ENCODE results near the gene CCDC194.

CCDC194 gene

DNA sequence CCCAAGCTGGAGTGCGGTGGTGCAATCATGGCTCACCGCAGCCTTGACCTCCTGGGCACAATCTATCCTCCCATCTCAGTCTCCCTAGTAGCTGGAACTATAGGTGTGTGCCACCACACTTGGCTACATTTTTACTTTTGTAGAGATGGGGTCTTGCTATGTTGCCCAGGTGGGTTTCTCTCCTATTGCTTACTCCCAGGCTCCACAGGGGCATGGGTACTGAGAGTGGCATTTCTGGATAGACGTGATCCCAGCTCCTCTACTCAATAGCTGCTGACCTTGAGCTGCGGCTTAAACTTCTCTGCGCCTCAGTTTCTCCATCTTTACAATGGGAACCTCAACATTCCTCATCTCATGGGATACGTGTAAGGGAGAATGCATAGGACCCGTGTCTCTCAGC lies 37.4 kb upstream of the CCDC194 start:
- ChIA-PET CTCF (interaction anchor here (0.7 kb wide), 1 partner anchor 36 kb away, joined by 3 read pairs; no protein-coding TSS in a partner anchor), POLR2A (no interaction called here)
- H3K27ac ChIP-seq (ENCODE audit: extremely low read depth, low read depth, low read length): no peak overlapping the region
- no peak overlapping the region for H3K4me3 ChIP-seq (ENCODE audit: low read depth, low read length)
- peaks cover 0 to 7% of the 10 kb centered on the region in 2 experiments; a peak in 2 of 3 replicates for H3K36me3 ChIP-seq (ENCODE audit: control insufficient read depth in 2 of 2, insufficient read depth in 1 of 2, low read length in 2 of 2)
- no peaks in the 10 kb centered on the region for H3K4me1 ChIP-seq (ENCODE audit: control insufficient read depth, insufficient read depth, low read length)
- TF ChIP-seq BCL11B (tag by site-specific recombination; IDR thresholded peaks at IDR 0.05; ENCODE audit: low read depth) (no peak), ZNF121 (tag by site-specific recombination; IDR thresholded peaks at IDR 0.05) (peak; percentile 89), RBAK (tag by site-specific recombination; IDR thresholded peaks at IDR 0.05) (no peak), ZIC2 (tag by site-specific recombination; IDR thresholded peaks at IDR 0.05) (no peak), ZNF510 (tag by site-specific recombination; IDR thresholded peaks at IDR 0.05; ENCODE audit: insufficient replicate concordance) (no peak), ZNF785 (tag by site-specific recombination; IDR thresholded peaks at IDR 0.05) (no peak), ZNF561 (tag by site-specific recombination; IDR thresholded peaks at IDR 0.05; ENCODE audit: borderline replicate concordance) (no peak)
- TF ChIP-seq, protein P1, sequence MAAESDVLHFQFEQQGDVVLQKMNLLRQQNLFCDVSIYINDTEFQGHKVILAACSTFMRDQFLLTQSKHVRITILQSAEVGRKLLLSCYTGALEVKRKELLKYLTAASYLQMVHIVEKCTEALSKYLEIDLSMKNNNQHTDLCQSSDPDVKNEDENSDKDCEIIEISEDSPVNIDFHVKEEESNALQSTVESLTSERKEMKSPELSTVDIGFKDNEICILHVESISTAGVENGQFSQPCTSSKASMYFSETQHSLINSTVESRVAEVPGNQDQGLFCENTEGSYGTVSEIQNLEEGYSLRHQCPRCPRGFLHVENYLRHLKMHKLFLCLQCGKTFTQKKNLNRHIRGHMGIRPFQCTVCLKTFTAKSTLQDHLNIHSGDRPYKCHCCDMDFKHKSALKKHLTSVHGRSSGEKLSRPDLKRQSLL (tag by site-specific recombination; IDR thresholded peaks at IDR 0.05): no peak
- no peaks in the 10 kb centered on the region for H3K9me3 ChIP-seq (ENCODE audit: control insufficient read depth, insufficient read depth, low read depth, low read length)

DNA sequence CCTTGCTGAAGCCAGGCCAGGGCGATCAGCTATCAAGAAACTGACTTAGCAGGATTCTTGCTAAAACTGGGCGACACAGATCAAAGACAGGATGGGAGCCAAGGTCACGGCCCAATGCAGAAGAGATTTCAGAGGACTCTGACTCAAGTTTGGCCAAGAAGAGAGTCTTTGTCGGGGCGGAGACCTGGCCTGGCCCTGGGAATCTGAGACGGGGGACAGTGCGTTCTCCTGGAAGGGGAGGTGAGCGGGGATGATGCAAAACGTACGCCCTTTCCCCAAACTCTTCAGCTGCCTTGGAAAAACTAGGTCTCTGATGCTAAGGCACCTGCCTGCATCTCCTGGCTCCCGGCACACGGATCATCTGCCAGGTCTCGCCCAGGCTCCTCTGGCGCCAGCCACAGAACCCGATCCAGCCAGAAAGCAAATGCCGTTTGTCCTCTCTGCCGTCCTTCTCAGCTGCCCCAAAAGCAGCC lies 35.7 kb upstream of the CCDC194 start:
- no peaks in the 10 kb centered on the region for H3K9me3 ChIP-seq (ENCODE audit: control insufficient read depth, insufficient read depth, low read depth, low read length)
- H3K4me1 ChIP-seq (ENCODE audit: control insufficient read depth, insufficient read depth, low read length): 0 out of 2 replicates have a peak, but pooled peaks cover 2% of the 10 kb centered on the region
- no peak overlapping the region for H3K4me3 ChIP-seq (ENCODE audit: low read depth, low read length)
- H3K36me3 ChIP-seq (ENCODE audit: control insufficient read depth in 2 of 2, insufficient read depth in 1 of 2, low read length in 2 of 2): no peaks in the 10 kb centered on the region; a peak in 1 of 3 replicates
- ChIA-PET POLR2A (interaction anchor here (0.9 to 1.6 kb wide), 2 partner anchors 10 to 176 kb away, joined by 5 to 9 read pairs; partner anchors contain the start of gene MVB12A), CTCF (interaction anchor here (0.6 to 1.8 kb wide), 7 partner anchors 12 to 1243 kb away, joined by 3 to 7 read pairs (median 3); partner anchors contain the start of gene CCDC194)
- H3K27ac ChIP-seq (ENCODE audit: extremely low read depth, low read depth, low read length): no peak overlapping the region
- TF ChIP-seq ZSCAN16 (tag by site-specific recombination; IDR thresholded peaks at IDR 0.05): no peak
- TF ChIP-seq ZNF792 (tag by site-specific recombination; IDR thresholded peaks at IDR 0.05): no peak
- TF ChIP-seq, protein P2, sequence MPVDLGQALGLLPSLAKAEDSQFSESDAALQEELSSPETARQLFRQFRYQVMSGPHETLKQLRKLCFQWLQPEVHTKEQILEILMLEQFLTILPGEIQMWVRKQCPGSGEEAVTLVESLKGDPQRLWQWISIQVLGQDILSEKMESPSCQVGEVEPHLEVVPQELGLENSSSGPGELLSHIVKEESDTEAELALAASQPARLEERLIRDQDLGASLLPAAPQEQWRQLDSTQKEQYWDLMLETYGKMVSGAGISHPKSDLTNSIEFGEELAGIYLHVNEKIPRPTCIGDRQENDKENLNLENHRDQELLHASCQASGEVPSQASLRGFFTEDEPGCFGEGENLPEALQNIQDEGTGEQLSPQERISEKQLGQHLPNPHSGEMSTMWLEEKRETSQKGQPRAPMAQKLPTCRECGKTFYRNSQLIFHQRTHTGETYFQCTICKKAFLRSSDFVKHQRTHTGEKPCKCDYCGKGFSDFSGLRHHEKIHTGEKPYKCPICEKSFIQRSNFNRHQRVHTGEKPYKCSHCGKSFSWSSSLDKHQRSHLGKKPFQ (tag by site-specific recombination; IDR thresholded peaks at IDR 0.05): no peak
- no peak for TF ChIP-seq ZNF394 (tag by site-specific recombination; IDR thresholded peaks at IDR 0.05; ENCODE audit: borderline replicate concordance)
- no peak for TF ChIP-seq ZSCAN30 (tag by site-specific recombination; IDR thresholded peaks at IDR 0.05)
- no peak for TF ChIP-seq ZNF155 (tag by site-specific recombination; IDR thresholded peaks at IDR 0.05)
- TF ChIP-seq GLIS2 (tag by site-specific recombination; IDR thresholded peaks at IDR 0.05): no peak
- TF ChIP-seq, protein P3, sequence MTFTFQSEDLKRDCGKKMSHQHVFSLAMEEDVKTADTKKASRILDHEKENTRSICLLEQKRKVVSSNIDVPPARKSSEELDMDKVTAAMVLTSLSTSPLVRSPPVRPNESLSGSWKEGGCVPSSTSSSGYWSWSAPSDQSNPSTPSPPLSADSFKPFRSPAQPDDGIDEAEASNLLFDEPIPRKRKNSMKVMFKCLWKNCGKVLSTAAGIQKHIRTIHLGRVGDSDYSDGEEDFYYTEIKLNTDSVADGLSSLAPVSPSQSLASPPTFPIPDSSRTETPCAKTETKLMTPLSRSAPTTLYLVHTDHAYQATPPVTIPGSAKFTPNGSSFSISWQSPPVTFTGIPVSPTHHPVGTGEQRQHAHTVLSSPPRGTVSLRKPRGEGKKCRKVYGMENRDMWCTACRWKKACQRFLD (tag by site-specific recombination; IDR thresholded peaks at IDR 0.05): no peak
- no peak for TF ChIP-seq GLI2 (tag by site-specific recombination; IDR thresholded peaks at IDR 0.05; ENCODE audit: borderline replicate concordance, low read depth)
- TF ChIP-seq SETDB1 (IDR thresholded peaks at IDR 0.05; ENCODE audit: insufficient read length, low read length): no peak
- no peak for TF ChIP-seq ZNF843 (tag by site-specific recombination; IDR thresholded peaks at IDR 0.05)
- TF ChIP-seq ZNF660 (tag by site-specific recombination; IDR thresholded peaks at IDR 0.05): no peak
- no peak for TF ChIP-seq ZNF274 (IDR thresholded peaks at IDR 0.05; ENCODE audit: low read length)
- no peak for TF ChIP-seq ZNF274 (tag by site-specific recombination; IDR thresholded peaks at IDR 0.05; ENCODE audit: borderline replicate concordance)
- TF ChIP-seq TCF7L2 (IDR thresholded peaks at IDR 0.05; ENCODE audit: borderline replicate concordance, low read depth, low read length): no peak
- no peak for TF ChIP-seq ZNF175 (tag by site-specific recombination; IDR thresholded peaks at IDR 0.05)
- TF ChIP-seq, protein P4, sequence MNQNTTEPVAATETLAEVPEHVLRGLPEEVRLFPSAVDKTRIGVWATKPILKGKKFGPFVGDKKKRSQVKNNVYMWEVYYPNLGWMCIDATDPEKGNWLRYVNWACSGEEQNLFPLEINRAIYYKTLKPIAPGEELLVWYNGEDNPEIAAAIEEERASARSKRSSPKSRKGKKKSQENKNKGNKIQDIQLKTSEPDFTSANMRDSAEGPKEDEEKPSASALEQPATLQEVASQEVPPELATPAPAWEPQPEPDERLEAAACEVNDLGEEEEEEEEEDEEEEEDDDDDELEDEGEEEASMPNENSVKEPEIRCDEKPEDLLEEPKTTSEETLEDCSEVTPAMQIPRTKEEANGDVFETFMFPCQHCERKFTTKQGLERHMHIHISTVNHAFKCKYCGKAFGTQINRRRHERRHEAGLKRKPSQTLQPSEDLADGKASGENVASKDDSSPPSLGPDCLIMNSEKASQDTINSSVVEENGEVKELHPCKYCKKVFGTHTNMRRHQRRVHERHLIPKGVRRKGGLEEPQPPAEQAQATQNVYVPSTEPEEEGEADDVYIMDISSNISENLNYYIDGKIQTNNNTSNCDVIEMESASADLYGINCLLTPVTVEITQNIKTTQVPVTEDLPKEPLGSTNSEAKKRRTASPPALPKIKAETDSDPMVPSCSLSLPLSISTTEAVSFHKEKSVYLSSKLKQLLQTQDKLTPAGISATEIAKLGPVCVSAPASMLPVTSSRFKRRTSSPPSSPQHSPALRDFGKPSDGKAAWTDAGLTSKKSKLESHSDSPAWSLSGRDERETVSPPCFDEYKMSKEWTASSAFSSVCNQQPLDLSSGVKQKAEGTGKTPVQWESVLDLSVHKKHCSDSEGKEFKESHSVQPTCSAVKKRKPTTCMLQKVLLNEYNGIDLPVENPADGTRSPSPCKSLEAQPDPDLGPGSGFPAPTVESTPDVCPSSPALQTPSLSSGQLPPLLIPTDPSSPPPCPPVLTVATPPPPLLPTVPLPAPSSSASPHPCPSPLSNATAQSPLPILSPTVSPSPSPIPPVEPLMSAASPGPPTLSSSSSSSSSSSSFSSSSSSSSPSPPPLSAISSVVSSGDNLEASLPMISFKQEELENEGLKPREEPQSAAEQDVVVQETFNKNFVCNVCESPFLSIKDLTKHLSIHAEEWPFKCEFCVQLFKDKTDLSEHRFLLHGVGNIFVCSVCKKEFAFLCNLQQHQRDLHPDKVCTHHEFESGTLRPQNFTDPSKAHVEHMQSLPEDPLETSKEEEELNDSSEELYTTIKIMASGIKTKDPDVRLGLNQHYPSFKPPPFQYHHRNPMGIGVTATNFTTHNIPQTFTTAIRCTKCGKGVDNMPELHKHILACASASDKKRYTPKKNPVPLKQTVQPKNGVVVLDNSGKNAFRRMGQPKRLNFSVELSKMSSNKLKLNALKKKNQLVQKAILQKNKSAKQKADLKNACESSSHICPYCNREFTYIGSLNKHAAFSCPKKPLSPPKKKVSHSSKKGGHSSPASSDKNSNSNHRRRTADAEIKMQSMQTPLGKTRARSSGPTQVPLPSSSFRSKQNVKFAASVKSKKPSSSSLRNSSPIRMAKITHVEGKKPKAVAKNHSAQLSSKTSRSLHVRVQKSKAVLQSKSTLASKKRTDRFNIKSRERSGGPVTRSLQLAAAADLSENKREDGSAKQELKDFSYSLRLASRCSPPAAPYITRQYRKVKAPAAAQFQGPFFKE (tag by site-specific recombination; IDR thresholded peaks at IDR 0.05; ENCODE audit: borderline replicate concordance): no peak
- no peak for TF ChIP-seq ZNF555 (tag by site-specific recombination; conservative IDR thresholded peaks at IDR 0.05)
- TF ChIP-seq ZNF585B (tag by site-specific recombination; IDR thresholded peaks at IDR 0.05): no peak
